Measurements from ENCODE around the gene NISCH. TPM values are rescaled to one million over a fixed set of nuclear protein-coding genes. Genes with fewer than 3 reads are reported as not detected.

The NISCH gene
- total and polyA plus RNA-seq, 2 experiments from 2014 or later: 18.4 to 76.4 TPM

DNA sequence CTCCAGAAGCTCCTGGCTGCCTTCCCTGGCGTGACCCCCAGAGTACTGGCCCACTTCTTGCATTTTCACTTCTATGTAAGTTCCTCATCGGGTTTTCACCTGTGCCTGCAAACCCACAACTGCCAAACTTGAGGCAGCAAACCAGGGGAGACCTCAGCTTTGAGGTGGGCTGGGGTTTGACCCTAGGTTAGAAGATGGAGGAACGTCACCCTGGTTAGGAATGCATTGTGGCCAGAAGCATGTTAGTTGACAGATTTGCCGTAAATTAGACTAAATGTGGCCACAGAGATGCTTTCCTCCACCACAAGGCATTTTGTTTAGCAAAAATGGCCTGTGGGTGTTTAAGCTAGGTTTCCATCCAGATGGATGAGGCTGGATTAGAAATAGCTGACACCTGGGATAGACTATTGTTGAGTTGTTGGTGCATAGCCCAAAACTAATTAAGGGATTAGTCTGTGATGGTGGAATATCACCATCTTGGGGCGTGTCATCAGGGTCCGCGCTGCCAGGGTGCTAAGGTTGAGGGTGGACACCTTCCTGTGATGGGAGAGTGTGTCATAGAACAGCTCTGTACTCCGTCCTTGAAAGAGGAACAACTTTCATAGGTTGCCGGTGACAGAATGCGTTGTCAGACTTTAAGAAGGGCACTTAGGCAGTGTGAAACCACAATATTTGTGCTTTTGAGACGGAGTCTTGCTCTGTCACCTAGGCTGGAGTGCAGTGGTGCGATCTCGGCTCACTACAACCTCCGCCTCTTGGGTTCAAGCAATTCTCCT, 3.6 kb downstream of the NISCH start:
- H3K36me3 ChIP-seq (ENCODE audit: insufficient read depth): peaks cover 25% of the 10 kb centered on the region; the same call in 1 of the 2 replicates
- H3K27ac Mint-ChIP-seq: no peak overlapping the region
- no peak for ATAC-seq

More for the DNA sequence above, 3.6 kb downstream of the NISCH start:
- Mint-ChIP-seq H3K27me3 (ENCODE audit: insufficient read depth, low read depth, poor library complexity) (peaks cover 5% of the 10 kb centered on the region), H3K4me3 (no peak overlapping the region), H3K9me3 (no peaks in the 10 kb centered on the region), H3K36me3 (ENCODE audit: low read depth) (peaks cover 54% of the 10 kb centered on the region), H3K4me1 (peaks cover 27% of the 10 kb centered on the region)
- Histone ChIP-seq H3K79me2 (replicated peaks; ENCODE audit: insufficient read depth) (peaks cover 60% of the 10 kb centered on the region), H3K27me3 (ENCODE audit: insufficient read depth) (no peaks in the 10 kb centered on the region), H3K4me3 (no peak overlapping the region), H3K27ac (ENCODE audit: low read depth) (no peak overlapping the region), H2AFZ (no peak overlapping the region), H3F3A (replicated peaks; ENCODE audit: low read depth) (no peaks in the 10 kb centered on the region; the same call in 1 of the 2 replicates), H3K4me2 (no peak overlapping the region), H4K20me1 (replicated peaks; ENCODE audit: insufficient read depth) (peaks cover 44% of the 10 kb centered on the region), H3K9me2 (ENCODE audit: insufficient read depth) (no peaks in the 10 kb centered on the region), H3K4me1 (ENCODE audit: insufficient read depth) (peaks cover 20% of the 10 kb centered on the region; the same call in 1 of the 2 replicates)
- TF ChIP-seq EZH2phosphoT487 (IDR thresholded peaks at IDR 0.05; ENCODE audit: unreplicated experiment): no peak
- no peak for TF ChIP-seq CREB1 (CRISPR knock-in tag; IDR thresholded peaks at IDR 0.05; ENCODE audit: low read depth)
- TF ChIP-seq, protein P1, sequence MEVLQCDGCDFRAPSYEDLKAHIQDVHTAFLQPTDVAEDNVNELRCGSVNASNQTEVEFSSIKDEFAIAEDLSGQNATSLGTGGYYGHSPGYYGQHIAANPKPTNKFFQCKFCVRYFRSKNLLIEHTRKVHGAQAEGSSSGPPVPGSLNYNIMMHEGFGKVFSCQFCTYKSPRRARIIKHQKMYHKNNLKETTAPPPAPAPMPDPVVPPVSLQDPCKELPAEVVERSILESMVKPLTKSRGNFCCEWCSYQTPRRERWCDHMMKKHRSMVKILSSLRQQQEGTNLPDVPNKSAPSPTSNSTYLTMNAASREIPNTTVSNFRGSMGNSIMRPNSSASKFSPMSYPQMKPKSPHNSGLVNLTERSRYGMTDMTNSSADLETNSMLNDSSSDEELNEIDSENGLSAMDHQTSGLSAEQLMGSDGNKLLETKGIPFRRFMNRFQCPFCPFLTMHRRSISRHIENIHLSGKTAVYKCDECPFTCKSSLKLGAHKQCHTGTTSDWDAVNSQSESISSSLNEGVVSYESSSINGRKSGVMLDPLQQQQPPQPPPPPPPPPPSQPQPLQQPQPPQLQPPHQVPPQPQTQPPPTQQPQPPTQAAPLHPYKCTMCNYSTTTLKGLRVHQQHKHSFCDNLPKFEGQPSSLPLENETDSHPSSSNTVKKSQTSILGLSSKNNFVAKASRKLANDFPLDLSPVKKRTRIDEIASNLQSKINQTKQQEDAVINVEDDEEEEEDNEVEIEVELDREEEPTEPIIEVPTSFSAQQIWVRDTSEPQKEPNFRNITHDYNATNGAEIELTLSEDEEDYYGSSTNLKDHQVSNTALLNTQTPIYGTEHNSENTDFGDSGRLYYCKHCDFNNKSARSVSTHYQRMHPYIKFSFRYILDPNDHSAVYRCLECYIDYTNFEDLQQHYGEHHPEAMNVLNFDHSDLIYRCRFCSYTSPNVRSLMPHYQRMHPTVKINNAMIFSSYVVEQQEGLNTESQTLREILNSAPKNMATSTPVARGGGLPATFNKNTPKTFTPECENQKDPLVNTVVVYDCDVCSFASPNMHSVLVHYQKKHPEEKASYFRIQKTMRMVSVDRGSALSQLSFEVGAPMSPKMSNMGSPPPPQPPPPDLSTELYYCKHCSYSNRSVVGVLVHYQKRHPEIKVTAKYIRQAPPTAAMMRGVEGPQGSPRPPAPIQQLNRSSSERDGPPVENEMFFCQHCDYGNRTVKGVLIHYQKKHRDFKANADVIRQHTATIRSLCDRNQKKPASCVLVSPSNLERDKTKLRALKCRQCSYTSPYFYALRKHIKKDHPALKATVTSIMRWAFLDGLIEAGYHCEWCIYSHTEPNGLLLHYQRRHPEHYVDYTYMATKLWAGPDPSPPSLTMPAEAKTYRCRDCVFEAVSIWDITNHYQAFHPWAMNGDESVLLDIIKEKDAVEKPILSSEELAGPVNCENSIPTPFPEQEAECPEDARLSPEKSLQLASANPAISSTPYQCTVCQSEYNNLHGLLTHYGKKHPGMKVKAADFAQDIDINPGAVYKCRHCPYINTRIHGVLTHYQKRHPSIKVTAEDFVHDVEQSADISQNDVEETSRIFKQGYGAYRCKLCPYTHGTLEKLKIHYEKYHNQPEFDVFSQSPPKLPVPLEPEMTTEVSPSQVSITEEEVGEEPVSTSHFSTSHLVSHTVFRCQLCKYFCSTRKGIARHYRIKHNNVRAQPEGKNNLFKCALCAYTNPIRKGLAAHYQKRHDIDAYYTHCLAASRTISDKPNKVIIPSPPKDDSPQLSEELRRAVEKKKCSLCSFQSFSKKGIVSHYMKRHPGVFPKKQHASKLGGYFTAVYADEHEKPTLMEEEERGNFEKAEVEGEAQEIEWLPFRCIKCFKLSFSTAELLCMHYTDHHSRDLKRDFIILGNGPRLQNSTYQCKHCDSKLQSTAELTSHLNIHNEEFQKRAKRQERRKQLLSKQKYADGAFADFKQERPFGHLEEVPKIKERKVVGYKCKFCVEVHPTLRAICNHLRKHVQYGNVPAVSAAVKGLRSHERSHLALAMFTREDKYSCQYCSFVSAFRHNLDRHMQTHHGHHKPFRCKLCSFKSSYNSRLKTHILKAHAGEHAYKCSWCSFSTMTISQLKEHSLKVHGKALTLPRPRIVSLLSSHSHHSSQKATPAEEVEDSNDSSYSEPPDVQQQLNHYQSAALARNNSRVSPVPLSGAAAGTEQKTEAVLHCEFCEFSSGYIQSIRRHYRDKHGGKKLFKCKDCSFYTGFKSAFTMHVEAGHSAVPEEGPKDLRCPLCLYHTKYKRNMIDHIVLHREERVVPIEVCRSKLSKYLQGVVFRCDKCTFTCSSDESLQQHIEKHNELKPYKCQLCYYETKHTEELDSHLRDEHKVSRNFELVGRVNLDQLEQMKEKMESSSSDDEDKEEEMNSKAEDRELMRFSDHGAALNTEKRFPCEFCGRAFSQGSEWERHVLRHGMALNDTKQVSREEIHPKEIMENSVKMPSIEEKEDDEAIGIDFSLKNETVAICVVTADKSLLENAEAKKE (CRISPR knock-in tag; IDR thresholded peaks at IDR 0.05): no peak
- no peak for TF ChIP-seq STAT1 (IDR thresholded peaks at IDR 0.05; ENCODE audit: unreplicated experiment)
- TF ChIP-seq EZH2 (IDR thresholded peaks at IDR 0.05; ENCODE audit: low read depth, unreplicated experiment): no peak
- no peak for TF ChIP-seq ZNF114 (CRISPR knock-in tag; IDR thresholded peaks at IDR 0.05)
- TF ChIP-seq POLR2AphosphoS5 (IDR thresholded peaks at IDR 0.05; ENCODE audit: low read depth): no peak
- DNase-seq (ENCODE audit: low spot score): no peak

Measured in GM23338 (cell line).